ENCODE results near the gene SLC38A8.

Gene SLC38A8

GRCh38 chr16:84068783-84069462 lies 26.3 kb upstream of the SLC38A8 start:
- TF ChIP-seq, protein P1, sequence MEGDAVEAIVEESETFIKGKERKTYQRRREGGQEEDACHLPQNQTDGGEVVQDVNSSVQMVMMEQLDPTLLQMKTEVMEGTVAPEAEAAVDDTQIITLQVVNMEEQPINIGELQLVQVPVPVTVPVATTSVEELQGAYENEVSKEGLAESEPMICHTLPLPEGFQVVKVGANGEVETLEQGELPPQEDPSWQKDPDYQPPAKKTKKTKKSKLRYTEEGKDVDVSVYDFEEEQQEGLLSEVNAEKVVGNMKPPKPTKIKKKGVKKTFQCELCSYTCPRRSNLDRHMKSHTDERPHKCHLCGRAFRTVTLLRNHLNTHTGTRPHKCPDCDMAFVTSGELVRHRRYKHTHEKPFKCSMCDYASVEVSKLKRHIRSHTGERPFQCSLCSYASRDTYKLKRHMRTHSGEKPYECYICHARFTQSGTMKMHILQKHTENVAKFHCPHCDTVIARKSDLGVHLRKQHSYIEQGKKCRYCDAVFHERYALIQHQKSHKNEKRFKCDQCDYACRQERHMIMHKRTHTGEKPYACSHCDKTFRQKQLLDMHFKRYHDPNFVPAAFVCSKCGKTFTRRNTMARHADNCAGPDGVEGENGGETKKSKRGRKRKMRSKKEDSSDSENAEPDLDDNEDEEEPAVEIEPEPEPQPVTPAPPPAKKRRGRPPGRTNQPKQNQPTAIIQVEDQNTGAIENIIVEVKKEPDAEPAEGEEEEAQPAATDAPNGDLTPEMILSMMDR (IDR thresholded peaks at IDR 0.05; ENCODE audit: insufficient read depth, low read length, poor library complexity, severe bottlenecking) = no peak
- Histone ChIP-seq H3K4me3 (replicated peaks; ENCODE audit: low read depth, low read length) (no peak overlapping the region), H3K36me3 (ENCODE audit: control insufficient read depth, insufficient read depth, low read length) (peaks cover 29% of the 10 kb centered on the region), H3K27me3 (replicated peaks; ENCODE audit: control insufficient read depth, insufficient read depth, low read length) (no peaks in the 10 kb centered on the region)
- DNase-seq (ENCODE audit: extremely low read depth, insufficient read length) = no peak

- DNase-seq (ENCODE audit: extremely low read depth, insufficient read length) = no peak
- no peaks in the 10 kb centered on the region for H3K27me3 ChIP-seq (replicated peaks; ENCODE audit: control insufficient read depth, insufficient read depth, low read length)
- TF ChIP-seq, protein P1 (IDR thresholded peaks at IDR 0.05; ENCODE audit: insufficient read depth, low read length, poor library complexity, severe bottlenecking) = no peak
- H3K4me3 ChIP-seq (replicated peaks; ENCODE audit: low read depth, low read length) = no peak overlapping the region
- H3K36me3 ChIP-seq (ENCODE audit: control insufficient read depth, insufficient read depth, low read length) = peaks cover 30% of the 10 kb centered on the region
These were observed 25.4 kb upstream of the SLC38A8 start for GRCh38 chr16:84068041-84068440.

DNA sequence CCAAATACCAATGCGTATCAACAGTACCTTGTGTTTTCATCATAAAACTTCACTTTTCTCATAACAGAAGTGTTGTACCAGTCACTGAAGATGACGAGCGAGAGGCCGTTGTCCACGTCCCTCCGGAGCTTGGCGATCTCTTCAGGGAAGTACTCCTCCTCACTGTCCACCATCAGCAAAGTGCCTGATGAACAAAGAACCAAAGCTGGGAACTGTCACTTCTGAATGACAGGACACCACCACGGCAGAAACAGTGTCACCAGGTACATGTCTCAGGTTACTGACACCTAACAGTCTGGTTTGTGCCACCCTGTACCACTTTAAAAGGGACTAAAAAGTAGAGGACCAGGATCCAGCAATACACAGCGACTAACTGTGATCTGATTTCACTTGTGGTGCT lies 25.0 kb upstream of the SLC38A8 start:
- no peak overlapping the region for H3K4me3 ChIP-seq (replicated peaks; ENCODE audit: low read depth, low read length)
- peaks cover 34% of the 10 kb centered on the region for H3K36me3 ChIP-seq (ENCODE audit: control insufficient read depth, insufficient read depth, low read length)
- no peak for DNase-seq (ENCODE audit: extremely low read depth, insufficient read length)
- no peaks in the 10 kb centered on the region for H3K27me3 ChIP-seq (replicated peaks; ENCODE audit: control insufficient read depth, insufficient read depth, low read length)
- TF ChIP-seq, protein P1 (IDR thresholded peaks at IDR 0.05; ENCODE audit: insufficient read depth, low read length, poor library complexity, severe bottlenecking) = no peak

DNA sequence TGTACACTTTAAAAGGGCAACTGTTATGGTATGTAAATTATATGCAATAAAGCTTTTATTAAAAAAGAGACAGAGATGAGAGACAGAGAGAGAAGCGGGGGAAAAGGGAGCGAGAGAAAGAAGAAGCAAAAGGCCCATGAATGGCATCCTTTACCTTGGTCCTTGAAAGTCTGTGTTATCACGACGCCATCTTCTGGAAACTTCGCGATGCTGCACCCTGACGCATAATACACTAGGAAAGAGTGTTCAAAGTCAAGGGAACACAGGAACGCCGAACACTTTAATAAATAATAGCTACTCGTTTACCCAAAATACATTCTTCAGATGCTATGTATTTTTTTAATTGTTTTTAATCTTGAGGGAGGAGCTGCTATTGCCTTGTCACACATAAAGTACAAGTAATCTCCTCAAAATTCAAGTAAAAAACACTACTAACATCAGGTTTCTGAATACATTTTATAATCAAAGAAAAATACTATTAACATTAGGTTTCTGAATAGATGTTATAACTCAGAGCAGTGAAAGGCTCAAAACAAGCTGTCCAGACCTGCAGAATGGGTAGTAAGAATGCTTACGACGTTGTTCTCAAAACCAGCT lies 23.0 kb upstream of the SLC38A8 start:
- TF ChIP-seq, protein P1 (IDR thresholded peaks at IDR 0.05; ENCODE audit: insufficient read depth, low read length, poor library complexity, severe bottlenecking) = peak; percentile 67
- H3K4me3 ChIP-seq (replicated peaks; ENCODE audit: low read depth, low read length) = no peak overlapping the region
- H3K27me3 ChIP-seq (replicated peaks; ENCODE audit: control insufficient read depth, insufficient read depth, low read length) = no peaks in the 10 kb centered on the region
- DNase-seq (ENCODE audit: extremely low read depth, insufficient read length) = no peak
- H3K36me3 ChIP-seq (ENCODE audit: control insufficient read depth, insufficient read depth, low read length) = peaks cover 42% of the 10 kb centered on the region

DNA sequence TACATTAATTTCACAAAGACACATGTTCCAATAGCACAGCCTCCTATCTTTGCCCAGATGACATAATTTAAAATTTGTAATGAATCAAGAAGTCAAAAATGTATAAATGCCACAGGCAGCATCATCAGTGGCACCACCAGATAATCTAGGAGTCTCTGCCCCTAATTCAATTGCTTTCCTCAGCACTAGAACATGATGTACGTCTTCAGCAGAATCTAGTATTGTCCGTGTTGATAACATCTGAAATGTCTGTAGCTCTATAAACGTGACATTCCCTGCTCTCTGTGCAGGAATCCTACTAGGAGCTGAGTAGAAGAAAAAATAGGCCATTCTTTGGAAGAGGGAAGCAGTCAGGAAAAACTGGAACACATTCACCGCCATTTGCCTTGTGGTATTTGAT lies 21.4 kb upstream of the SLC38A8 start:
- no peaks in the 10 kb centered on the region for H3K27me3 ChIP-seq (replicated peaks; ENCODE audit: control insufficient read depth, insufficient read depth, low read length)
- peaks cover 41% of the 10 kb centered on the region for H3K36me3 ChIP-seq (ENCODE audit: control insufficient read depth, insufficient read depth, low read length)
- TF ChIP-seq, protein P1 (IDR thresholded peaks at IDR 0.05; ENCODE audit: insufficient read depth, low read length, poor library complexity, severe bottlenecking) = no peak
- DNase-seq (ENCODE audit: extremely low read depth, insufficient read length) = no peak
- no peak overlapping the region for H3K4me3 ChIP-seq (replicated peaks; ENCODE audit: low read depth, low read length)

Data from GM06990 (cell line).